ENCODE results near the gene PARP9.
"Not testable (repeated sequence)": the region's sequence is repeated elsewhere in the genome, so short reads cannot be mapped to it uniquely, and the experiment has no call there.

The PARP9 gene

DNA sequence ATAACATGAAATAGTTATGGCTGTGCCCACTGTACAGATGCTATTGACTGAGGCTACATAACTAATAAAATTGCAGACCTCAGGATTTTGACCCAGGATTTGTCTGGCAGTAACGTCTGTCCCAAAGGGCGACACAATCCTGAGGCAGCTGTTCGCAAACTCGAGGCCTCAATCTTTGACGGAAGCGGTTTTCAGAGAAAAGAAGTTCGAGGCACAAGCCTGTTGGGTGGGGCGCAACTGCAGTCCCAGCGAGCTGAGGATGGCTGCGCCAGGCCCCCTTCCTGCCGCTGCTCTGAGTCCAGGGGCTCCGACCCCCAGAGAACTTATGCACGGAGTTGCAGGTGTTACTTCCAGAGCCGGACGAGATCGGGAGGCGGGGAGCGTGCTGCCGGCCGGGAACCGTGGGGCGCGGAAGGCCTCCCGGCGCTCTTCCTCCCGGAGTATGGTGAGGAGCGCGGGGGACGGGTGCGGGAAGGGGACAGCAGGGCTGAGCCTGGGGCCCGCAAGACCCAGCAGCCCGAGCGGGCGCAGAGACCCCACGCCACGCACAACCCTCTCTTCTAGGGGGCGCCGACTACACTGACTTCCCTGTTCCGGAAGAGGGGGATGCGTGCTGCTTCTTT is 13.4 kb upstream of the PARP9 start, which contains the start of gene PARP15:
Gene PARP15, plus strand, starts transcription at position 242 of the 623 bp plus-strand sequence. Its CDS starts 18 bp downstream, at position 260.
- DNase-seq (ENCODE audit: extremely low spot score), result no peak
- ChIA-PET CTCF (no interaction called here), POLR2A (no interaction called here)
- no peak for TF ChIP-seq FOXA1 (IDR thresholded peaks at IDR 0.05)
- TF ChIP-seq L3MBTL2 (conservative IDR thresholded peaks at IDR 0.05), result no peak
- TF ChIP-seq PKNOX1 (IDR thresholded peaks at IDR 0.05), result no peak
- TF ChIP-seq ELF4 (IDR thresholded peaks at IDR 0.05), result no peak
- no peak for TF ChIP-seq FOXK2 (IDR thresholded peaks at IDR 0.05)
- TF ChIP-seq HDGF (IDR thresholded peaks at IDR 0.05; ENCODE audit: borderline replicate concordance), result no peak
- no peak for TF ChIP-seq TARDBP (IDR thresholded peaks at IDR 0.05)
- TF ChIP-seq LEF1 (IDR thresholded peaks at IDR 0.05; ENCODE audit: borderline replicate concordance), result no peak
- TF ChIP-seq BHLHE40 (IDR thresholded peaks at IDR 0.05; ENCODE audit: borderline replicate concordance), result no peak
- no peak for TF ChIP-seq CTBP1 (IDR thresholded peaks at IDR 0.05; ENCODE audit: borderline replicate concordance)
- no peak for TF ChIP-seq ZNF384 (IDR thresholded peaks at IDR 0.05)
- no peak for TF ChIP-seq FOXM1 (IDR thresholded peaks at IDR 0.05; ENCODE audit: borderline replicate concordance)
- TF ChIP-seq ARNT (IDR thresholded peaks at IDR 0.05), result no peak

GRCh38 chr3:122576174-122576940 is 12.3 kb upstream of the PARP9 start:
- ChIA-PET POLR2A (no interaction called here), CTCF (interaction anchor here (0.6 kb wide), 1 partner anchor 953 kb away, joined by 4 read pairs; no protein-coding TSS in a partner anchor)
- TF ChIP-seq TARDBP (IDR thresholded peaks at IDR 0.05), result no peak
- TF ChIP-seq ARNT (IDR thresholded peaks at IDR 0.05), result no peak
- no peak for TF ChIP-seq FOXM1 (IDR thresholded peaks at IDR 0.05; ENCODE audit: borderline replicate concordance)
- no peak for TF ChIP-seq L3MBTL2 (conservative IDR thresholded peaks at IDR 0.05)
- no peak for TF ChIP-seq ZNF384 (IDR thresholded peaks at IDR 0.05)
- TF ChIP-seq SP1 (IDR thresholded peaks at IDR 0.05), result no peak
- TF ChIP-seq ELF4 (IDR thresholded peaks at IDR 0.05), result no peak
- no peak for DNase-seq (ENCODE audit: extremely low spot score)

DNA sequence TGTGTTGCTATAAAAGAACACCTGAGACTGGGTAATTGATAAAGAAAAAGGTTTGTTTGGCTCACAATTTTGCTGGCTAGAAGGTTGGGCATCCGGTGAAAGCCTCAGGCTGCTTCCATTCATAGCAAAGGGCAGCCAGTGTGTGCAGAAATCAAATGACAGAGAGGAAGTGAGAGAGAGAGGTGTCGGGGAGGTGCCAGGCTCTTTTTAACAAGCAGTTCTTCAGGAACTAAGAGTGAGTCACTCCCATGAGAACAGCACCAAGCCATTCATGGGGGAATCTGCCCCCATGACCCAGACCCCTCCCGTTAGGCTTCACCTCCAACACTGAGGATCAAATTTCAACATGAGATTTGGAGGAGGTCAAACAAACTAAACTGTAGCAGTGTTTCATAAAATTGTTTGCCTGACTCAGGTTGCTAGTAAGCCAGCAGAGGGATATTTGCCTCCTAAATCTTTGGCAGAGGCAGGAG is 8.9 kb upstream of the PARP9 start:
- TF ChIP-seq FOXA1 (IDR thresholded peaks at IDR 0.05) (no peak), TARDBP (IDR thresholded peaks at IDR 0.05) (no peak), LEF1 (IDR thresholded peaks at IDR 0.05; ENCODE audit: borderline replicate concordance) (no peak), HDGF (IDR thresholded peaks at IDR 0.05; ENCODE audit: borderline replicate concordance) (no peak), PKNOX1 (IDR thresholded peaks at IDR 0.05) (no peak), SP1 (IDR thresholded peaks at IDR 0.05) (no peak), SUZ12 (IDR thresholded peaks at IDR 0.05) (no peak), ARNT (IDR thresholded peaks at IDR 0.05) (no peak), L3MBTL2 (conservative IDR thresholded peaks at IDR 0.05) (no peak), FOXK2 (IDR thresholded peaks at IDR 0.05) (no peak), ELF4 (IDR thresholded peaks at IDR 0.05) (no peak), NFRKB (IDR thresholded peaks at IDR 0.05) (no peak), ZNF384 (IDR thresholded peaks at IDR 0.05) (no peak), BHLHE40 (IDR thresholded peaks at IDR 0.05; ENCODE audit: borderline replicate concordance) (no peak), CTBP1 (IDR thresholded peaks at IDR 0.05; ENCODE audit: borderline replicate concordance) (no peak), FOXM1 (IDR thresholded peaks at IDR 0.05; ENCODE audit: borderline replicate concordance) (no peak)
- no peak for DNase-seq (ENCODE audit: extremely low spot score)
- ChIA-PET POLR2A (no interaction called here), CTCF (no interaction called here)

DNA sequence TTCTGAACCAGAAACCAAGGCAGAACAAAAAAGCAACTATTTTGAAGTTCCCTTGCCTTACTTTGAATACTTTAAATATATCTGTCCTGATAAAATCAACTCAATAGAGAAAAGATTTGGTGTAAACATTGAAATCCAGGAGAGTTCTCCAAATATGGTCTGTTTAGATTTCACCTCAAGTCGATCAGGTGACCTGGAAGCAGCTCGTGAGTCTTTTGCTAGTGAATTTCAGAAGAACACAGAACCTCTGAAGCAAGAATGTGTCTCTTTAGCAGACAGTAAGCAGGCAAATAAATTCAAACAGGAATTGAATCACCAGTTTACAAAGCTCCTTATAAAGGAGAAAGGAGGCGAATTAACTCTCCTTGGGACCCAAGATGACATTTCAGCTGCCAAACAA is 4.7 kb upstream of the PARP9 start:
- TF ChIP-seq SUZ12 (IDR thresholded peaks at IDR 0.05) (no peak), SP1 (IDR thresholded peaks at IDR 0.05) (no peak), LEF1 (IDR thresholded peaks at IDR 0.05; ENCODE audit: borderline replicate concordance) (no peak), FOXM1 (IDR thresholded peaks at IDR 0.05; ENCODE audit: borderline replicate concordance) (no peak), TARDBP (IDR thresholded peaks at IDR 0.05) (no peak), L3MBTL2 (conservative IDR thresholded peaks at IDR 0.05) (no peak), HDGF (IDR thresholded peaks at IDR 0.05; ENCODE audit: borderline replicate concordance) (no peak), ELF4 (IDR thresholded peaks at IDR 0.05) (no peak), FOXK2 (IDR thresholded peaks at IDR 0.05) (no peak), ZNF384 (IDR thresholded peaks at IDR 0.05) (no peak), BHLHE40 (IDR thresholded peaks at IDR 0.05; ENCODE audit: borderline replicate concordance) (no peak), NFRKB (IDR thresholded peaks at IDR 0.05) (no peak), CTBP1 (IDR thresholded peaks at IDR 0.05; ENCODE audit: borderline replicate concordance) (no peak), FOXA1 (IDR thresholded peaks at IDR 0.05) (no peak)
- CTCF ChIA-PET, result no interaction called here
- no peak for DNase-seq (ENCODE audit: extremely low spot score)
- POLR2A ChIA-PET, result interaction anchor here (1.0 kb wide), 1 partner anchor 153 kb away, joined by 3 read pairs; the partner anchor contains the start of gene WDR5B

- POLR2A ChIA-PET, result interaction anchor here (1.0 kb wide), 1 partner anchor 152 kb away, joined by 3 read pairs; the partner anchor contains the start of gene WDR5B
- CTCF ChIA-PET; DNase-seq (ENCODE audit: extremely low spot score): not testable (repeated sequence)
These were observed 4.0 kb upstream of the PARP9 start for GRCh38 chr3:122568131-122568530.

- no peak for DNase-seq (ENCODE audit: extremely low spot score)
- ChIA-PET CTCF (no interaction called here), POLR2A (interaction anchor here (0.6 to 1.8 kb wide), 6 partner anchors 11 to 180 kb away, joined by 3 to 10 read pairs (median 4); partner anchors contain the start of genes FAM162A and KPNA1)
- no peak for TF ChIP-seq SUZ12 (IDR thresholded peaks at IDR 0.05)
- TF ChIP-seq ARNT (IDR thresholded peaks at IDR 0.05), result no peak
- TF ChIP-seq TARDBP (IDR thresholded peaks at IDR 0.05), result no peak
- no peak for TF ChIP-seq FOXA1 (IDR thresholded peaks at IDR 0.05)
- no peak for TF ChIP-seq L3MBTL2 (conservative IDR thresholded peaks at IDR 0.05)
These were observed 429 bp downstream of the PARP9 start for GRCh38 chr3:122563717-122564025.

Data from HEK293T (cell line).